Endodermal cell (in vitro differentiated cells): ENCODE measurements around the gene ADAM15. TPM values are rescaled to one million over a fixed set of nuclear protein-coding genes. Genes with fewer than 3 reads are reported as not detected.

Experiments
- DNase-seq: peaks from one replicate; pipeline ENCODE4 v3.0.0-alpha.2; 2017
- H3K27ac ChIP-seq: 2 replicates; pipeline ENCODE4 v1.5.1; 2013; ENCODE audit warnings: mild to moderate bottlenecking, low read depth, low read length, moderate library complexity
- H3K27me3 ChIP-seq: 2 replicates; pipeline ENCODE4 v1.6.1; 2013; ENCODE audit warnings: mild to moderate bottlenecking, low read length, moderate library complexity; ENCODE audit not compliant: insufficient read depth, control insufficient read depth, poor library complexity, severe bottlenecking
- H3K36me3 ChIP-seq: 2 replicates; pipeline ENCODE4 v1.7.0; 2013; ENCODE audit warnings: mild to moderate bottlenecking, low read length, moderate library complexity; ENCODE audit not compliant: control insufficient read depth, insufficient read depth
- H3K4me1 ChIP-seq: one replicate; pipeline ENCODE4 v1.7.0; 2013; ENCODE audit warnings: low read length; ENCODE audit not compliant: control insufficient read depth, insufficient read depth
- H3K4me3 ChIP-seq: 2 replicates; pipeline ENCODE4 v1.5.1; 2013; ENCODE audit warnings: mild to moderate bottlenecking, low read length, moderate library complexity
- H3K9ac ChIP-seq: 2 replicates; pipeline ENCODE4 v1.6.1; 2013; ENCODE audit warnings: mild to moderate bottlenecking, low read length, moderate library complexity; ENCODE audit not compliant: poor library complexity, severe bottlenecking; ENCODE audit errors: extremely low read depth
- H3K9me3 ChIP-seq: 2 replicates; pipeline ENCODE4 v1.6.1; 2013; ENCODE audit warnings: mild to moderate bottlenecking, low read length, moderate library complexity; ENCODE audit not compliant: control insufficient read depth
- H3K27ac Mint-ChIP-seq: 2 replicates; pipeline ENCODE4 v1.8.0; 2020; ENCODE audit warnings: mixed read lengths
- H3K27me3 Mint-ChIP-seq: 2 replicates; pipeline ENCODE4 v1.8.0; 2021; ENCODE audit warnings: mild to moderate bottlenecking, mixed read lengths; ENCODE audit not compliant: insufficient read depth
- H3K36me3 Mint-ChIP-seq: 2 replicates; pipeline ENCODE4 v1.8.0; 2020; ENCODE audit warnings: low read depth, mixed read lengths
- H3K4me1 Mint-ChIP-seq: 2 replicates; pipeline ENCODE4 v1.8.0; 2020; ENCODE audit warnings: mixed read lengths
- H3K4me3 Mint-ChIP-seq: 2 replicates; pipeline ENCODE4 v1.8.0; 2020; ENCODE audit warnings: mild to moderate bottlenecking, moderate library complexity, mixed read lengths
- H3K9me3 Mint-ChIP-seq: 2 replicates; pipeline ENCODE4 v1.8.0; 2020; ENCODE audit warnings: mild to moderate bottlenecking, mixed read lengths
- WGBS, 2 experiments: methylation state at CpG; one replicate each; pipeline versions ENCODE4 v1.1.5 to v1.1.7; 2013; ENCODE audit warnings: missing lambda C conversion rate in 2 of 2, mixed read lengths in 1 of 2; ENCODE audit not compliant: insufficient coverage in 1 of 2, insufficient read length in 1 of 2; 5-methylcytosine and 5-hydroxymethylcytosine counted together
- total RNA-seq, 2 donors: library from RNA; stranded (reverse); fragmentation: NEBNext Ultra II Directional in 1 of 2; extraction: Animal tissue kit (Norgen Biotek cat#: 25700) in 1 of 2; gene quantifications; 2 replicates in 1 of 2; 3 replicates in 1 of 2; pipeline ENCODE4 v1.2.1, GENCODE V29; 2021
- TF ChIP-seq, protein P1 (sequence below): fragments of 200-600 bp; sonication (generic); conservative IDR thresholded peaks from 2 replicates; pipeline ENCODE4 v1.5.0; 2021; ENCODE audit warnings: antibody characterized with exemption, mild to moderate bottlenecking

Gene ADAM15
- total RNA-seq, 2 donors from 2014 or later: 13.4 to 16.5 TPM

DNA sequence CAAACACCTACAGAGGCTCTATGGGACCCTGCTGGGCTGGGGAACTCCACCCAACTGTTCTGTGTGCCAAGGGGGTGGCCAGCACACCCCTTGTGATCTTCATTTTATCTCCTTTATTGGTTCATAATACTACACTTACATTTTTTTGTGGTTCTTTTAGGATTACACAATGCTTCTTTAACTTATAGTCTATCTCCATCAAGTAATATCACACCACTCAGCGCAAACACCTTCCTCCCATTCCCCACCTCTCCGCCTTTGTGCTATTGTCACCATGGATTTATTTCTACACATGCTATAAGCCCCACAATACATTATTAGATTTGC, 43.5 kb downstream of the ADAM15 start:
- Histone ChIP-seq H3K9ac (no peak overlapping the region), H3K27ac (no peak overlapping the region), H3K27me3 (peaks cover 25% of the 10 kb centered on the region), H3K36me3 (no peaks in the 10 kb centered on the region), H3K4me3 (no peak overlapping the region), H3K4me1 (peaks cover 2% of the 10 kb centered on the region), H3K9me3 (no peaks in the 10 kb centered on the region)
- Mint-ChIP-seq H3K4me1 (peaks cover 3% of the 10 kb centered on the region), H3K27ac (no peak overlapping the region), H3K9me3 (peaks cover 1% of the 10 kb centered on the region), H3K27me3 (peaks cover 44% of the 10 kb centered on the region), H3K36me3 (no peaks in the 10 kb centered on the region), H3K4me3 (no peak overlapping the region)
- WGBS, 2 experiments: 83 to 90% methylated on average over 1 to 2 of the region's 2 CpGs
- TF ChIP-seq, protein P1, sequence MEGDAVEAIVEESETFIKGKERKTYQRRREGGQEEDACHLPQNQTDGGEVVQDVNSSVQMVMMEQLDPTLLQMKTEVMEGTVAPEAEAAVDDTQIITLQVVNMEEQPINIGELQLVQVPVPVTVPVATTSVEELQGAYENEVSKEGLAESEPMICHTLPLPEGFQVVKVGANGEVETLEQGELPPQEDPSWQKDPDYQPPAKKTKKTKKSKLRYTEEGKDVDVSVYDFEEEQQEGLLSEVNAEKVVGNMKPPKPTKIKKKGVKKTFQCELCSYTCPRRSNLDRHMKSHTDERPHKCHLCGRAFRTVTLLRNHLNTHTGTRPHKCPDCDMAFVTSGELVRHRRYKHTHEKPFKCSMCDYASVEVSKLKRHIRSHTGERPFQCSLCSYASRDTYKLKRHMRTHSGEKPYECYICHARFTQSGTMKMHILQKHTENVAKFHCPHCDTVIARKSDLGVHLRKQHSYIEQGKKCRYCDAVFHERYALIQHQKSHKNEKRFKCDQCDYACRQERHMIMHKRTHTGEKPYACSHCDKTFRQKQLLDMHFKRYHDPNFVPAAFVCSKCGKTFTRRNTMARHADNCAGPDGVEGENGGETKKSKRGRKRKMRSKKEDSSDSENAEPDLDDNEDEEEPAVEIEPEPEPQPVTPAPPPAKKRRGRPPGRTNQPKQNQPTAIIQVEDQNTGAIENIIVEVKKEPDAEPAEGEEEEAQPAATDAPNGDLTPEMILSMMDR: no peak
- no peak for DNase-seq

DNA sequence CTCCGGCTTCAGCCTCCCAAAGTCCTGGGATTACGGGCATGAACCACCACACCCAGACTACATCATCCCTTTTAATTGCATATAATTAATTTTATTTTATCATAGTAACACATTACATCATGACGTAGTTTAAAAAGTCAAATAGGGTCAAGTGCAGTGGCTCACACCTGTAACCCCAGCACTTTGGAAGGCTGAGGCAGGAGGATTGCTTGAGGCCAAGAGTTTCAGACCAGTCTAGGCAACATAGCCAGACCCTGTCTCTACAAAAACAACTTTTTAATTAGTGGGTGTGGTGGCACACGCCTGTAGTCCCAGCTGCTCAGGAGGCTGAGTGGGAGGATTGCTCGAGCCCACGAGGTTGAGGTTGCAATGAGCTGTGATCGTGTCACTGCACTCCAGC, 48.2 kb downstream of the ADAM15 start:
- H3K4me1 Mint-ChIP-seq: no peaks in the 10 kb centered on the region
- TF ChIP-seq, protein P1: no peak
- peaks cover 1% of the 10 kb centered on the region for H3K9me3 Mint-ChIP-seq
- H3K27ac Mint-ChIP-seq: no peak overlapping the region
- Histone ChIP-seq H3K27ac (no peak overlapping the region), H3K9me3 (no peaks in the 10 kb centered on the region), H3K36me3 (no peaks in the 10 kb centered on the region), H3K4me1 (no peaks in the 10 kb centered on the region), H3K4me3 (no peak overlapping the region), H3K9ac (no peak overlapping the region), H3K27me3 (peaks cover 17% of the 10 kb centered on the region)
- H3K27me3 Mint-ChIP-seq: peaks cover 40% of the 10 kb centered on the region
- DNase-seq: no peak
- H3K36me3 Mint-ChIP-seq: no peaks in the 10 kb centered on the region
- no peak overlapping the region for H3K4me3 Mint-ChIP-seq
- 91 to 98% methylated on average over 6 to 7 of the region's 7 CpGs for WGBS, 2 experiments

DNA sequence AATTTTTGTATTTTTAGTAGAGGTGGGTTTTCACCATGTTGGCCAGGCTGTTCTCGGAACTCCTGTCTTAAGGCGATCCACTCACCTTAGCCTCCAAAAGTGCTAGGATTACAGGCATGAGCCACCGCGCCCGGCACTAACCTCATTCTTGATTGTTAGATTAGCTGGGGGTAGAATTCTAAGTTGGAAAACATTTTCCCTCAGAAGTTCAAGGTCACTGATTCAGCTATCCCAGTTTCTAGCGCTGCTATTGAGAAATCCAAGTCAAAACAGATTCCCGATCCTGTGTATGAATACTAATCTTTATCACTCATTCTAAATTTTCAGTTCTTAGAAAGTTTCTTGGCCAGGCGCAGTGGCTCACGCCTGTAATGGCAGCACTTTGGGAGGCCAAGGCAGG, 52.2 kb downstream of the ADAM15 start:
- no peaks in the 10 kb centered on the region for H3K9me3 Mint-ChIP-seq
- WGBS, 2 experiments: 85 to 92% methylated on average over 7 to 9 of the region's 9 CpGs
- no peaks in the 10 kb centered on the region for H3K4me1 Mint-ChIP-seq

More for the DNA sequence above, 52.2 kb downstream of the ADAM15 start:
- Histone ChIP-seq H3K9ac (no peak overlapping the region), H3K9me3 (no peaks in the 10 kb centered on the region), H3K27me3 (peaks cover 14% of the 10 kb centered on the region), H3K4me1 (no peaks in the 10 kb centered on the region), H3K27ac (no peak overlapping the region), H3K4me3 (no peak overlapping the region), H3K36me3 (no peaks in the 10 kb centered on the region)
- no peaks in the 10 kb centered on the region for H3K36me3 Mint-ChIP-seq
- H3K27ac Mint-ChIP-seq: no peak overlapping the region
- no peak overlapping the region for H3K4me3 Mint-ChIP-seq
- peaks cover 46% of the 10 kb centered on the region for H3K27me3 Mint-ChIP-seq
- TF ChIP-seq, protein P1: no peak
- DNase-seq: no peak
